ENCODE measurements around the gene ZBTB16.

The ZBTB16 gene

GRCh38 chr11:114262681-114263512 lies 203.4 kb downstream of the ZBTB16 start:
- in situ Hi-C loops (cut with MboI; ENCODE audit: low sequenced_read_pairs, unreplicated experiment): loop anchor here (10.0 kb wide), 1 partner anchor 268 kb away; no protein-coding TSS in a partner anchor
- no peak for DNase-seq (ENCODE audit: low spot score)
- TF ChIP-seq CTCF (IDR thresholded peaks at IDR 0.05; ENCODE audit: borderline replicate concordance, control extremely low read depth, extremely low read depth, insufficient read depth, missing control alignments): no peak

- DNase-seq (ENCODE audit: low spot score): no peak
- TF ChIP-seq CTCF (IDR thresholded peaks at IDR 0.05; ENCODE audit: borderline replicate concordance, control extremely low read depth, extremely low read depth, insufficient read depth, missing control alignments): no peak
- in situ Hi-C loops (cut with MboI; ENCODE audit: low sequenced_read_pairs, unreplicated experiment): loop anchor here (10.0 kb wide), 1 partner anchor 269 kb away; no protein-coding TSS in a partner anchor
These were observed 204.1 kb downstream of the ZBTB16 start for GRCh38 chr11:114263513-114264170.

- no peak for DNase-seq (ENCODE audit: low spot score)
- in situ Hi-C loops (cut with MboI; ENCODE audit: low sequenced_read_pairs, unreplicated experiment): loop anchor here (10.0 kb wide), 1 partner anchor 270 kb away; no protein-coding TSS in a partner anchor
- TF ChIP-seq CTCF (IDR thresholded peaks at IDR 0.05; ENCODE audit: borderline replicate concordance, control extremely low read depth, extremely low read depth, insufficient read depth, missing control alignments): no peak
These were observed 204.9 kb downstream of the ZBTB16 start for GRCh38 chr11:114264381-114264780.

GRCh38 chr11:114265122-114265878 lies 205.8 kb downstream of the ZBTB16 start:
- DNase-seq (ENCODE audit: low spot score): no peak
- TF ChIP-seq CTCF (IDR thresholded peaks at IDR 0.05; ENCODE audit: borderline replicate concordance, control extremely low read depth, extremely low read depth, insufficient read depth, missing control alignments): no peak
- in situ Hi-C loops (cut with MboI; ENCODE audit: low sequenced_read_pairs, unreplicated experiment): loop anchor here (10.0 kb wide), 1 partner anchor 270 kb away; no protein-coding TSS in a partner anchor

GRCh38 chr11:114269498-114269897 lies 210.0 kb downstream of the ZBTB16 start:
- in situ Hi-C loops (cut with MboI; ENCODE audit: low sequenced_read_pairs, unreplicated experiment): loop anchor here (10.0 kb wide), 1 partner anchor 275 kb away; no protein-coding TSS in a partner anchor
- TF ChIP-seq CTCF (IDR thresholded peaks at IDR 0.05; ENCODE audit: borderline replicate concordance, control extremely low read depth, extremely low read depth, insufficient read depth, missing control alignments): no peak
- DNase-seq (ENCODE audit: low spot score): no peak

Data from GM13976 (cell line).